Measurements from ENCODE around the gene SLC37A1.

DNA sequence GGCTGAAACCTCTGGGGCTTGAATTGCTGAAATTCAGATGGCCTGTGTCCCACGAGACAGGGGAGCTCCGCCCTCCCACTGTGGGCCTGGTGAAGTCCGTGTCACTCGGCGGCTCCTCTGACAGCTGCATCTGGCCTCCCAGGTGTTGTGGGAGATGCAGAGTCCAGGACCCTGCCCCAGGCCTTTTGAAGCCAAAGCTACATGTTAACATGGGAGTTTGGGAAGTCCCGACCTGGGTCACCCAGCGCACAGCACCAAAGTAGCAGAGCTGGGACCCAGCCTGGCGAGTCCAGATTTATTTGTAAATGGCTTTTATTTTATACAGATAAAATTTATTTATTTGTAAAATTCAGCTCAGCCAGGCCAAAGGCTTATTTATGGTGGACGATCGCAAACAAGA lies 28.9 kb downstream of the SLC37A1 start:
- TF ChIP-seq POLR2A (IDR thresholded peaks at IDR 0.05; ENCODE audit: borderline replicate concordance, extremely low read depth, insufficient read depth, insufficient read length) (no peak), EZH2 (IDR thresholded peaks at IDR 0.05) (no peak), RAD21 (IDR thresholded peaks at IDR 0.05; ENCODE audit: low read depth) (no peak)
- TF ChIP-seq, protein P1, sequence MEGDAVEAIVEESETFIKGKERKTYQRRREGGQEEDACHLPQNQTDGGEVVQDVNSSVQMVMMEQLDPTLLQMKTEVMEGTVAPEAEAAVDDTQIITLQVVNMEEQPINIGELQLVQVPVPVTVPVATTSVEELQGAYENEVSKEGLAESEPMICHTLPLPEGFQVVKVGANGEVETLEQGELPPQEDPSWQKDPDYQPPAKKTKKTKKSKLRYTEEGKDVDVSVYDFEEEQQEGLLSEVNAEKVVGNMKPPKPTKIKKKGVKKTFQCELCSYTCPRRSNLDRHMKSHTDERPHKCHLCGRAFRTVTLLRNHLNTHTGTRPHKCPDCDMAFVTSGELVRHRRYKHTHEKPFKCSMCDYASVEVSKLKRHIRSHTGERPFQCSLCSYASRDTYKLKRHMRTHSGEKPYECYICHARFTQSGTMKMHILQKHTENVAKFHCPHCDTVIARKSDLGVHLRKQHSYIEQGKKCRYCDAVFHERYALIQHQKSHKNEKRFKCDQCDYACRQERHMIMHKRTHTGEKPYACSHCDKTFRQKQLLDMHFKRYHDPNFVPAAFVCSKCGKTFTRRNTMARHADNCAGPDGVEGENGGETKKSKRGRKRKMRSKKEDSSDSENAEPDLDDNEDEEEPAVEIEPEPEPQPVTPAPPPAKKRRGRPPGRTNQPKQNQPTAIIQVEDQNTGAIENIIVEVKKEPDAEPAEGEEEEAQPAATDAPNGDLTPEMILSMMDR (IDR thresholded peaks at IDR 0.05 in 2 of 3, conservative IDR thresholded peaks at IDR 0.05 in 1 of 3; ENCODE audit: borderline replicate concordance in 1 of 3, insufficient read depth in 1 of 3, low read depth in 2 of 3, low read length in 2 of 3): no peak

Data from HCT116 (cell line).